ENCODE data around the gene ALCAM.
"Not testable (repeated sequence)": the region's sequence is repeated elsewhere in the genome, so short reads cannot be mapped to it uniquely, and the experiment has no call there.

The ALCAM gene

DNA sequence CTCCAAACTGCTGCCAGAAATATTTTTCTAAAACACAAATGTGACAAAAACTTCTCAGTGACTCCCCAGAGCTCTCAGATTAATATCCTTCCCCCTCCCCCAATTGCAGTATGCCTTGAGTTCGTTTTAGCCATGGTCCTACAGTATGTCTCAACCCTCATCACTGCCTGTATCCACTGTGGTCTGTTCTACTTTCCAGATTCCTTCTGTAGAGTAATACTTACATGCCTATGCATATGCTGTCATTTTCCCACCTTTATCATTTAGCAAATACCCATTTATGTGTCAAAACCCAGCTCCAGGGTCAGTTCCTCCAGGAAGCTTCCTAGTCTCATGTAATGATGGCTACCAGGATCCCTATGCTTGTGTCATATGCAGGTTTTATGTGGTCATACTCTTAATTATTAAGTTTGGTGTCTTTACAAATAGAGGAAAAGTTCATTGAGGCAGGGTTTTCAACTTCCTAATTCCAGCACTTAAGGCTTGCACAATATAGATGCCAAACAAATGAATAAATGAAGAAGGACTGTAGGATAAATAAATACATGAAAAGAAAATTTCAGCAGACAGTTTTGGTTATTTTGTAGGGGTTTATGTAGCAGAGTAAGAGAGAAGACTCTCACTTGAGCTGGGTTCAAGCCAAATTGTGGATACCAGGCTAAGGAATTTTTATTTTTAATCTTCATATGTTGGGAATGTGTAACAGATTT is 170.8 kb downstream of the ALCAM start:
- DNase-seq, result no peak

DNA sequence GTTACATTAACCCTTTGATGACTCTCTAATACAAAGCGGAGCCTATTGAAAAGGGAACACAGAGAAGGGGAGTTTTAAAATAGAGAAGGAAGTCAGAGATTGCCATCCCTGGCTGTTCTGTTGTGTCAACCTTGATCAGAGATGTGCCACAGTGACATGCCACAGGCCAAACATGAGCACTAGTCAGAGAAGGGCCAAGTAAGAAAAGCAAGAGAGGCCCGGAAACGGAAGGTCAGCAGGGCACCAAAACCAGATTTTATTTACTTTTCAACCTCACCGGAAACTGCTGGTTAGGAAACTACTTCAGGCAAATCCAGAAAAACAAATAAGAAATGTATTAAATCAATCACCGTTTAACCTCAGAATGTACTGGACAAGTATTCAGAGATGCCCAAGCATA is 171.8 kb downstream of the ALCAM start:
- no peak for DNase-seq

DNA sequence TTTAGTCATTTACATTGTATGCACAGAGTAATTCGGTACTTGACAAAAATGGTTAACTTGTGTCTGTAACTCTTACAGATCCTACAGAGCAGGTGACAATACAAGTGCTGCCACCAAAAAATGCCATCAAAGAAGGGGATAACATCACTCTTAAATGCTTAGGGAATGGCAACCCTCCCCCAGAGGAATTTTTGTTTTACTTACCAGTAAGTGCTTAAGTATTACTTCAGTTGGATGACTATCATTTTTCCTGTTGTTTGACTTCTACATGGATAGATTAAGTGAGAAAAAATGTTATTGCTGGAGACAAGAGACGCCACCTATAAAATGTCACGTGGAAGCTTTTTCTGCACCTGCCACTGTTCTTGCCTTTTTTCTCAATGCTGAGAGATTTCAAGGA is 173.2 kb downstream of the ALCAM start:
- DNase-seq, result no peak

DNA sequence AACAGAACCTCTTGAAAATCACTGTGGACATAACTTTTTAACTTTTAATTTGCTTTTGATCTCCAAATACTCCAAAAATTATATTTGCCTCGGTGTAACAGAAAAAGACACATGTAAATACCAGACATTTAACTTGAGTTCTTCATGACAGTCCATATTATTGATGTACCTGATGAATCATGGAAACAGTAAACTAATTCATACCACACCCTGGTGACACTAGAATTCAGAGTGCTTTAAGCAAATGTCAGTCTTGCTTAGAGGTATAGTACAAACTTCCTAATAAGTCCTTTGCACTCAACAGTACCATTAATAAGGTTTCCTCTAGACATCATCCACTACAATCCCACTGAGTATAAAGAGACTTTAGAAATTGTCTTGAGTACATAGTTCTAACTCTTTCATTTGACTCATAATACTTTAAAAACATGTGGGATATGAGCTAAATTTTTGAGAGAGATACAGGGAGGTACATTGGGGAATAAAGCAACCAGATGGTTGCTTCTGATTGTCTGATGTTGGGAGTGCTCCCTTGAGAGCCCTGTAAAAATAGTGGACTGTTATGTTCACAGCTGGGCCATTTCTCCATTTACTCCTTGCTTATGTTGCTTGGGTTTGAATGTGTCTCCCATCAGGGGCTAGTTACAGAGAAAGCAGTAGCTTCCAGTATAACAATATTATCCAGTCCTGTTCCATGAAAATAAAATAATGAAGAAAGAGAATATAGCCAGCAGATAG is 175.7 kb downstream of the ALCAM start:
- no peak for DNase-seq

DNA sequence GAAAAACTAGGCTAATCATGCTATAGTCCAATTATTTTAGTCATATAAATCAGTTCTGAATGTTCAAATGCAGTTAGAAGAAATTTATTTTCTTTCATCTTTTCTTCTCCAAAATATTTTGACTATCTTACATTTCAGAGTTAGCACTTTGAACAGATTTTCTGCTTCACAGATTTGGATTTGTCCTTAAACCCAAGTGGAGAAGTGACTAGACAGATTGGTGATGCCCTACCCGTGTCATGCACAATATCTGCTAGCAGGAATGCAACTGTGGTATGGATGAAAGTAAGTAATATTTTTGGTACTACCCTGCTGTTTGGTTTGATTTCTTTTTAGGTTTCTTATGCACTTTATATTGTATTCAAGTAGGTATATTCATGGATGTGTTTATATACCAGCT is 178.3 kb downstream of the ALCAM start:
- no peak for DNase-seq

DNA sequence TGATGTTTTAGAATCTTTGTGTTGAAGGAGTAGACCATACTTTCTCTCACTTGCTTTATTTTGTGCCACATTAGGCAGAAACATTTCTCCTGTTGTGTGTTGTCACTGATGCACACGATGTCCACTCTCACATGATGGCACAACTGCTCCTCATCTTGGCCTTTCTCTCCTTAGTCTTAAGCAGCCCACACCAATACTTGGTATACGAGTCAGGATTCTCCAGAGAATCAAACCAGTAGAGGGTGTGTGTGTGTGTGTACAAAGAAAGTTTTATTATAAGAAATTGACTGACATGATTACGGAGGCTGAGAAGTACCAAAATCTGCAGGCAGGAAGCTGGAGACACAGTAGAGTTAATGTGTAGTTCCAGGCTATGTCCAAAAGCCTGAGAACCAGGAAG is 187.1 kb downstream of the ALCAM start:
- no peak for DNase-seq

DNA sequence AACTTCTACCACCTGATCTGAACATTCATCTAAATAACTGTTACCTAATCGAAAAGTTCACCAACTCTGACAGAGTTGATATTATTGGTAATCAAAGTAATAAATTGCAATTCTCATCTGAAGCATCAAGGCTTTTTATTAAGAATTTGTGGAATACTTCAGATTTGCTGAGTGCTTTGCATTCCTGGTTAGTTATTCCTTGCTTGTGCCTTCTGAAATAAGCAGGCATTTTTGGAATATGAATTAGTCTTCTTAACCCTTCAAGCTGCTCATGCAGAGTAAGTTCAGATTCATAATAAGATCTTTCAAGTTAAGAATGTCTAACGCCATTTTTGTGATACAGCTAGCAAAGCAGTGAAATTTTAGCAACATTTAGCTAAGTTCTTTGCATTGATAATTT is 188.5 kb downstream of the ALCAM start:
- DNase-seq, result no peak

DNA sequence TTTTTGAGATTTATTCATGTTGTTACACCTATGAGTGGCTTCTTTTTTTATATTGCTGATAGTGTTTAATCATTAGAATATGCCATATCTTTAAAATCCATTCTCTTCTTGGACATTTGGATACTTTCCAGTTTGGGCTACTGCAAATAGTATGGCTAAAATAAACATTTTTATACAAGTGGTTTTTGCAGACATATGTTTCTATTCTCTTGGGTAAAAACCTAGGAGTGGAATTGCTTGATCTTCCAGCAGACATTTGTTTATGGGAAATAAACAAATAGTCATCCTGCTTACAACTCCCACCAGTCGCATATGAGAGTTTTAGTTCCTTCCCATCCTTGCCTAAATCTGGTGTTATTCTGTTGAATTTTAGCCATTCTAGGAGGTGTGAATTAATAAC is 193.1 kb downstream of the ALCAM start:
- DNase-seq, result no peak

DNA sequence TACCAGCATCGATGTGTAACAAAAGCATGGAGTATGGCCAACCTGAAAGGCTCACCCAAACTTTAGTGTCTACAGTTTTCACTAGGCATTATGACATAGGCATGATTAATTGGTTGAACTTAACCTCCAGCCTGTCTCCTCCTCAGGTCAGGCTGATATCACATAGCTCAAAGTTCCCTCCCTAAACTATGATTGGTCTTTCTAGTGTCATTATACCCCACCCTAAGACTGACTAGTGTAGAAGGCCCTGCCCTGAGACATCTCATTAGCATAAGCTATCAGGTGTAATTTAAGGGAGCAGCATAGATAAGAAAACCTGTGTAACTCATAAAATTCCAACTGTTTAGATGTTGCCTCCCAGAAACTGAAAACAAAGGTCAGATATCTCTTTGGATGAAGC is 195.2 kb downstream of the ALCAM start:
- DNase-seq, result no peak

DNA sequence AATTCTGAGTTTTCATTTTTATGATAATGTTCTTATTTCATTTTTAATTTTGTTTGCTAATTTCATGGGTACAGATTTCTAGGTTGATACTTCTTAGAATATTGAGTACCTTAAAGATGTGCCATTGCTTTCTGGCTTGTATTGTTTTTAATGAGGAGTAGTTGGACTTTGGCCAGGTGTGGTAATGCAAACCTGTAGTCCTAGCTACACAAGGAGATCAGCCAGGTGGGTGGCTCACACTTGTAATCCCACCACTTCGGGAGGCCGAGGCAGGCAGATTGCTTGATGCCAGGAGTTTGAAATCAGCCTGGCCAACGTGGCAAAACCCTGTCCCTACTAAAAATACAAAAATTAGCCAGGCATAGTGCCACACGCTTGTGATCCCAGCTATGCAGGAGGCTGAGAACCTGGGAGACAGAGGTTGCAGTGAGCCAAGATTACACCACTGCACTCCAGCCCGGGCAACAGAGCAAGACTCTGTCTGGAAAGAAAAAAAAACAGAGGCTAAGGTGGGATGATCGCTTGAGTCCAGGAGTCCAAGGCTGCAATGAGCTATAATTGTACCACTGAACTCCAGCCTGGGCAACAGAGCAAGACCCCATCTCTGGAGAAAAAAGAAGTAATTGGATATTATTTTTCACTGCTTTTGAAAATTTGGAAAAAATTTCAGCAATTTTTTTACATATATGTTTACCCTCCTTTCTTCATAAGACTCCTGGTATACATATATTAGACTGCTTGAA is 198.0 kb downstream of the ALCAM start:
- DNase-seq, result no peak

DNA sequence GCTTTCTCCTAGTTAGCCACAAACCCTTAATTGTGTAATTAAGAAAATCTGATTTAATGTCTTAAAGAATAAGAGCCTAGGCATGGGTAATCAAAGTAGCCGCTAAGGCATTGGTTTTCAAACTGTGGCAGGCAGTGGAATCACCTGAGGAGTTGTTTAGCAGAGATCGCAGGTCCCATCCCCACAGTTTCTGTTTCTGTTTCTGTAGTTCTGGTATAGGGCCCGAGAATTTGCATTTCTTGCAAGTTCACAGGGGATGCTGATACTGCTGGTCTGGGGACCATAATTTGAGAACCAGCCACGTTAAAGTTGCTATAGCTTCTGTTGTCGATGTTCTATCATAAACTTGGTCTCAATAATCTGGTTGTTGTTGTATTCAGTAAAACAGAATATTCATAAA is 204.3 kb downstream of the ALCAM start:
- DNase-seq, result no peak

DNA sequence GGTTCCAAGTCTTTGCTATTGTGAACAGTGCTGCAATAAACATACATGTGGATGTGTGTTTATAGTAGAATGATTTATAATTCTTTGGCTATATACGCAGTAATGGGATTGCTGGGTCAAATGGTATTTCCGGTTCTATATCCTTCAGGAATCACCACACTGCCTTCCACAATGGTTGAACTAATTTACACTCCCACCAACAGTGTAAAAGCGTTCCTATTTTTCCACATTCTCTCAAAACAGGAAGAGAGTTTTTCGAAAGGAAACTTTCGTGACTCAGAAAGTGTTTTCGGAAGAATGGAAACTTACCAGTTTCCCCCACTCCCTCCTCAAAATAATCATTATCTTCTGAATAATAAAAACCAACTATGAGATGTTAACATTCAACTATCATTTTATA is 205.8 kb downstream of the ALCAM start:
- no peak for DNase-seq

DNA sequence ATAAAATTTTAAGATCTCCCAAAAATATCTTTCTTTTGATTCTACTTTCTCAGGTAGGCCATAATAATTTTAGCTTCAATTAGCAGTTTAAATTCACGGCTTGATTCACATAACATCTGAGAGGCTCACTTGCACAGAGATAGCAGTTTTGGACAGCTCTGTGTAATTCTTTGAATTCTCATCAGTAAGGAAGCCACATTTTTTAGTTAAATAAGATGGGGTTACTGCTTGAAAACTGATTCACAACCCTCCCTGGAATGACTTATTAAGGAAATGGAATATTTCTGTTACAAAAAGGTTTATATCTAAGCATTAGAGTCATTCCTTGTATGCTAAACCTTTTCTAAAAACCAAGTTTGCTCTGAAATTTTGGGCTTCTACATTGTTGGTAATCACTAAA is 212.7 kb downstream of the ALCAM start:
- DNase-seq, result no peak

DNA sequence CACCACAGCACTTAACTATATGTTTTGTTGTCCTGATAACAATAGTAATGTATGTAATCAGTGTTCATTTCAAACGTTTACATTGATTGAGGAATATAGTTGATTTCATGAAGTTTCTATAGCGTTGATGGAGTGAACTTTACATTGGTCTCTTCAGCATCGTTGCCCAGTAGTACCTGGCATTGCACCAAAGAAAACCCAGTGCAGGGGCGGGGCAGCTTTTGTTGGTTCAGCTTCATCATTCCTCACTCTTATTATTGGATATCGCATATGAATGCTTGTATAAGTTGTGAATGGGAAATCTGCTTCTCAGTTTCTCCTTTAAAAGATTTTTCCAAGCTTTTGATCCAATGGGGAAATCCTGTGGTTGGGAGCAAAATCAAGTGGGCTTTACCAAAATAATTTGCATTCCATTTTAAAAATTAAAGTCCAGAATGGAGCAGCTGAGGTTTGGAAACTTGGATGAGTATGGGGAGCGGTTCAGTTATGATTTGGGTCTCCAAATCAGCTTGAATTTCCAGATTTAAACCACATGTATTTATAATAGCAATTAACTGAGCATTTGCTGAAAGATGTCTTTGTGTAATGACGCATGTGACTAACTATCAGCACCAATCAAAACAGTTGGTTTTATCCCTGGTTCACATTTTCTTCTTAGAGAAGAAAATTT is 213.7 kb downstream of the ALCAM start:
- no peak for DNase-seq

DNA sequence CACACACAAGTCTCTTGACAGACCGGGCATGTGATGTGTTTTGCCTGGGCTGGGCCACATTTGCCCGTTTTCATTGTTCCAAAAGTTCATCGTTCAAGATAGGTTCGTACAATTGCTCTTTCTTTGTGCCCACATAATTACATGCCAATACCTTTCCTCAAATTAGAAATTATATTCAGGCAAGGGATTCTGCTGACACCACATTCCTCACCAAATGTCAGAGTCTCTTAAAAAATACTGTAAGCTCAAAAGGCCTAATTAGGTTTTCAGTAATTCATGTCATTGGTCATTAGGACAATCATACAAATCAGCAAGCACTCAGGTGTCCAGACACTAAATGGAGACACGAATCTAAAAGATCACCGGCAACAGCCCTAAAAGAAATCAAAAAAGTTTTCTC is 215.3 kb downstream of the ALCAM start:
- no peak for DNase-seq

DNA sequence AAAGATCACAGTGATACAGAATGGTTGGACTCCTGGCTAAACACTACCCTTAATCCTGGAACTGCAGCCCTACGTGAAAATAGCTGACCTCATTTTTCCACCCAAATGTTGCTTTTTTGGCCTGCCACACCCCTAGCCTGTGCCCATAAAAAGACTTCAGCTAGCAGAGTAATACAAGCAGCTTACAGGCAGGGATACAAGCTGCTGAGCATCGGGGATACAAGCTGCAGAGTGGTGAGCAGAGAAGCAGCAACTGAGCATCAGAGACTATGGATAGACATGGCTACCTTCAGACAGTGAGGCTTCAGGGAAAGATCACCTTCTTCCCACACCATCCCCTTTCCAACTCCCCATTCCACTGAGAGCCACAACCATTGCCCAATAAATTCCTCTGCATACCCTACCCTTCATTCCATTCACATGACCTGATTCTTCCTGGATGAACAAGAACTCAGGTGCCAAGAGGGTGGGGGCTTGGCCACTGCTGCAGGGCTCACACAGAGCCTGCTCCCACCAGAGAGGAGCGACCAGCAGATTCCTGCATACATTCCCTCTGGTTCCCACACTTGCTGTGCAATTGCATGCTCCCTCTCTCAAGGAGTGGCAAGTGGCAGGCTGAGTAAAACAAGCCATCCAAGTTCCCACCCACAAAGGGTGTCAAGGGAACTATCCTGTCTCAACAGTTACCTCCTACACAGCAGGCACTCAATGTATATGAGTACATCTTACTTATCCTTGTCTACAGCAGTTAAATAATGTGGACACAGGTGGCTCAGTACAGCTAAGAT is 217.5 kb downstream of the ALCAM start:
- no peak for DNase-seq

DNA sequence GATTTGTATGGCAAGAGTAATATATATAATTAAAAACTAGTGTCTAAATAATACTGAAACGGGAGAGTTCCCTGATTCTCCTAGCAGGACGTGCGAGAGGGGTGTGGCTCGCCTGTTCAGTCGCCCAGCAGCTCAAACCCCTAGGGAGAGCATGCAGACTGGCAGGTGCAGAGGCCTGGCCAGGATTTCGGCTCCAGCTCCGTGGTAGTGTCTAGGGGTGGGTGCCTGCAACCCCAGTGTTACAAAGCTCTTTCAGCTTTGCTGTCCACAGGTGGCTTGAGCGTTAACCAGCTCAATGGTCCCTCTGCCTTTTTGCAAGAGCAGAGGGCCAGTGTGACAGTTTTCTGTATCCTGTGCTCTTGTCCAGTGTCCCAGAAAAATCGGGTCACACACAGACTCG is 226.6 kb downstream of the ALCAM start:
- DNase-seq, result no peak

DNA sequence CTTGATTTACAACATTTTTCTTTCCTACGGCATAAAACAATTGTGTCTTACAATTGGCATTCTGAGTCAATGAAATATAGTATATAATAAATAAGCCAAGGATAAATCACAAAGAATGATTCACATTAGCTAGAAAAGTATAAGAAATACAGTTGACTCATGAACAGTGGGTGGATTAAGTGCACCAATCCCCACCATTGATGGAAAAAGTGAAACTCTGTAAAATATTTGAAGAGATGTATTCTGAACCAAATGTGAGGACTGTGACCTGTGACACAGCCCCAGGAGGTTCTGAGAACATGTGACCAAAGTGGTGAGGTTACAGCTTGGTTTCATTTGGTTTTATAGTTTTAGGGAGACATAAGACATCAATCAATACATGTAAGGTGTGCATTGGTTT is 227.5 kb downstream of the ALCAM start:
- DNase-seq, result no peak

DNA sequence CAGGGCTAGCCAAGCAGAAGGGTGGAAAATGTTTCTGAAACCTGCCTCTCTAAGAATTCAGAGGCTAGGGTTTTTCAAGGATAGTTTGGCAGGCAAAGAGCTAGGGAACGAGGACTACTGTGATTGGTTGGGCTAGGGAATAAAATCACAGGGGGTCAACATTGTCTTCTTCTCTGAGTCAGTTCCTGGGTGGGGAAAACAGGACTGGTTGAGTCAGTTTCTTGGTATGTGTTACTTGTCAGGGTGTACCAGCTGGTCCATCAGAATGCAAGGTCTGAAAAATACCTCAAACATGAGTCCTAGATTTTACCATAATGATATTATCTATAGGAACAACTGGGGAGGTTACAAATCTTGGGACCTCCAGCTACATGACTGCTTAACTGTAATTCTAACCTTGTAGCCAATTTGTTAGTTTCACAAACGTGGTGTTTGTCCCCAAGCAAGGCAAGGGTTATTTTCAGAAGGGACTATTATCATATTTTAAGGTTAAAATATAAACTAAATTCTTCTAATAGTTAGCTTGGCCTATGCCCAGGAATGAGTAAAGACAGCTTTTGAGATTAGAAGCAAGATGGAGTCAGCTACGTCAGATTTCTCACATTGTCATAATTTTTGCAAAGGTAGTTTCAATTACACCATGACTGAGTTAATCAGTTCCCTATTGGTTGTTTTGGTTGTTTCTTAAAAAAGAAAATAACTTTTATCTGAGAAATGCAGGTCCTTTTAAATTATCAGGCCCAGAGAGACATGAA is 231.5 kb downstream of the ALCAM start:
- DNase-seq, result no peak

DNA sequence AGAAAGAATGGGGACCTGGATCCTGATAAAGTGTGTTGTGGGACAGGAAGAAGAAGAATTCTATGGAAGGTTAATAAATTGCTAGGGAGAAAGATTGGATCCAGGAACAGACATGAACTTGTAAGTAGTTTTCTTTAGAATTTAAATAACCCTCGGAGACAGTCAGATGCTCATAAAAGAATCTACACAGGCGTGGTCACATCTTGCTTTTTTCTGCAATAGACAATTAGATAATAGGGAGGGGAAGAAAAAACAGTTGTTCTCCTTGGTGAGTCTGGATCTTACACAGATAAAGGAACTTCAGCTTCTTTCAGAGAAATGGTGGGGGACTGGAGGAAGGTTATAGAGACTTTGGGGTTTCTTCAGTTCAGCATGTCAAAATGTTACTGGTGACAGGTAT is 232.6 kb downstream of the ALCAM start:
- DNase-seq, result no peak

DNA sequence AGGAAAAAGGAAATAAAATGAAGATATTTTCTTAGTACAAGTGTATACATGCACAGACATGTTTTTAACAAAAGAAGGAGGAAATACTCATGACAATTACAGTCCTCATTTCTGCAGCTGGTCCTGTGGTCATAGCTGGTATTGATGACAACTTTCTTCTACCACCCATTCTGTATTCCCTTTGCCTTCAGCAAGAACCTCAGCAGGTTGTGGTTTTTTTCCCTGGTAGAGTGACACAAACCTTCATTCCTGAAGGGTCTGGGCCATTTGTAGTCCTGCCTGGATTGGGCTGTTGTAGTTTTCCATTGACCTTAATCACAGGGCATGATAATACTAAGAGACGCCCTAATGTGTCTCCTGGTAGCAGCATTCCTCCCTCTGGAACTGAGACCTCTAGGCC is 235.0 kb downstream of the ALCAM start:
- DNase-seq, result not testable (repeated sequence)

DNA sequence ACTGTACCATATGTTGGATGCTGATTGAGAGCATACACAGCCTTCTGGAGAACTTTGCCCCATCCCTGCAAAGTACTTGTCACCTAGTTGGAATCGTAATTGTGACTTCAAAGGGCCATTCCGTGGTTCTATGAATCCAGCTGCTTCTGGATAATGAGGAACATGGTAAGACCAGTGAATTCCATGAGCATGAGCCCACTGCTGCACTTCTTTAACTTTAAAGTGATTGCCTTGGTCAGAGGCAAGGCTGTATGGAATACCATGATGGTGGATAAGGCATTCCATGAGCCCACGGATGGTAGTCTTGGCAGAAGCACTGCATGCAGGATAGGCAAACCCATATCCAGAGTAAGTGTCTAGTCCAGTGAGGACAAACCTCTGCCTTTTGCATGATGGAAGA is 235.6 kb downstream of the ALCAM start:
- not testable (repeated sequence) for DNase-seq

Data from suppressor macrophage treated with lipopolysaccharide for 4 hours (primary cell).